Caco-2 (cell line): ENCODE measurements around the gene PDSS1. TPM values are rescaled to one million over a fixed set of nuclear protein-coding genes. Genes with fewer than 3 reads are reported as not detected.
A peak's percentile ranks its signal among the peaks of the same experiment; 100 is the strongest.

Experiments
- BruUV-seq: library from RNA; stranded (reverse); fragments of 400-500 nt; replicated peaks from 2 replicates; lab custom pipeline; 2021; lab: Mats Ljungman, UMichigan
- CTCF ChIA-PET: fragments of 300-600 bp; sonication (Branson Sonifier 250); formaldehyde crosslinking; loops from one replicate; lab custom pipeline; 2022; ENCODE audit warnings: antibody characterized with exemption; lab: Charles Lee
- POLR2A ChIA-PET: fragments of 300-600 bp; sonication (Branson Sonifier 250); formaldehyde crosslinking; loops from one replicate; lab custom pipeline; 2022; ENCODE audit warnings: antibody characterized with exemption; lab: Charles Lee
- DNase-seq, 2 experiments: peaks; one replicate each; pipeline versions ENCODE4 v3.0.0 to v3.0.0-alpha.2; 2020 to 2022
- H3K27me3 ChIP-seq: replicated peaks from 2 replicates; pipeline ENCODE4 v1.6.0; 2011; ENCODE audit warnings: low read length; ENCODE audit not compliant: control insufficient read depth, insufficient read depth
- H3K36me3 ChIP-seq: 2 replicates; pipeline ENCODE4 v1.5.1; 2011; ENCODE audit warnings: low read length; ENCODE audit not compliant: control insufficient read depth, insufficient read depth
- H3K4me1 ChIP-seq: fragments of 250-450 bp; sonication (Bioruptor Pico); 2 replicates; pipeline ENCODE4 v1.5.1; 2020; ENCODE audit warnings: mild to moderate bottlenecking
- H3K4me3 ChIP-seq: 2 replicates; pipeline ENCODE4 v1.5.1; 2011; ENCODE audit warnings: low read depth, mild to moderate bottlenecking, control low read depth, low read length
- H3K9me3 ChIP-seq: fragments of 250-450 bp; sonication (Bioruptor Pico); 2 replicates; pipeline ENCODE4 v1.5.1; 2020; ENCODE audit warnings: mild to moderate bottlenecking, moderate library complexity
- H3K27ac Mint-ChIP-seq: one replicate; pipeline ENCODE4 v1.8.0; 2022; ENCODE audit warnings: mixed read lengths; ENCODE audit not compliant: unreplicated experiment
- H3K27me3 Mint-ChIP-seq: one replicate; pipeline ENCODE4 v1.8.0; 2022; ENCODE audit warnings: mixed read lengths; ENCODE audit not compliant: insufficient read depth, unreplicated experiment
- H3K36me3 Mint-ChIP-seq: one replicate; pipeline ENCODE4 v1.8.0; 2022; ENCODE audit warnings: mild to moderate bottlenecking, mixed read lengths; ENCODE audit not compliant: insufficient read depth, unreplicated experiment
- H3K4me1 Mint-ChIP-seq: one replicate; pipeline ENCODE4 v1.8.0; 2022; ENCODE audit warnings: low read depth, mixed read lengths; ENCODE audit not compliant: unreplicated experiment
- H3K4me3 Mint-ChIP-seq: one replicate; pipeline ENCODE4 v1.8.0; 2022; ENCODE audit warnings: mild to moderate bottlenecking, moderate library complexity, mixed read lengths; ENCODE audit not compliant: unreplicated experiment
- H3K9me3 Mint-ChIP-seq: one replicate; pipeline ENCODE4 v1.8.0; 2022; ENCODE audit warnings: mixed read lengths; ENCODE audit not compliant: unreplicated experiment
- intact Hi-C: fragments of 100-400 bp; cut with micrococcal nuclease; formaldehyde crosslinking; loops from one replicate; pipeline ENCODE4 v1.10.0; 2022; ENCODE audit not compliant: unreplicated experiment
- total RNA-seq: library from RNA; stranded (reverse); gene quantifications from 2 replicates; pipeline ENCODE4 v1.2.3, GENCODE V29; 2022
- TF ChIP-seq, protein P1 (sequence below), 2 experiments: fragments of 200-600 bp in 1 of 2; IDR thresholded peaks; 1 replicate in 1 of 2; 2 replicates in 1 of 2; pipeline versions ENCODE4 v1.5.1 to v1.8.0; 2011 to 2022; ENCODE audit warnings: antibody characterized with exemption in 1 of 2, control low read depth in 1 of 2, inconsistent platforms in 1 of 2, low read depth in 1 of 2, low read length in 1 of 2, mild to moderate bottlenecking in 1 of 2, moderate library complexity in 1 of 2; ENCODE audit not compliant: insufficient read depth in 1 of 2, severe bottlenecking in 1 of 2, unreplicated experiment in 1 of 2

The PDSS1 gene
- total RNA-seq, 1 experiment from 2014 or later, result 24.9 TPM

DNA sequence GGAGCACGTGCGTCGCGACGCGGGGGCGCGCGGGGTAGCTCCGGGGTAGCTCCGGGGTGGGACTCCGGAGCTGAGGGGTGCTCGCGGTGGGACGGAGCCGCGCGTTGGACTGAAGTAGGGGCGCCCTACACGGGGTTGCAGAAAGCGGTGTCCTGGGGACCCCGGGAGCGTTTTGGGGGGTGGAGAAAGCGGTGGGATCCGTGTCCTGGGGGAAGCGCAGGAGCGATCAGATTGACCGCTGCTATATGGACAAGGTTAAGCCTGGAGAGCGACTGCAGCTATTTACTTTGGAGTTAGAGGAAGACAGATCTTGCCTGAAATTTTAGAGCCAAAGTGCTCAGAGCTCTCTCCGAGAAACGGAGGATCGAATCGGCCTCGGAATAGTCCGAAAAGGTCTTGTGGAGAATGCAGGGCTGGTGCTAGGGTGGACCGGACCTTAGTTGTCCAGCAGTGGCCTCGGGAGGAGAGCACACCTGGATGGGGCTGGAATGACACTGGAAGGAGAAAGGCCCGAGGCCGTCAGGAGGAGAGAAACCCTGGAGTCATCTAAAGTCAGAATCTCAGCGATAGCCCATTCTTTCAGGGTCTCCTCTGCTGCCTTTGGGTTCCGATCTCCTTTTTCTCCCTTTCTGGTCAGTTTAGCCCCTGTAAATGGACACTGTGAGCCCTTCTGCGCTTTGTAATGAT, 564 bp downstream of the PDSS1 start:
- Mint-ChIP-seq H3K27ac (peak overlapping the region; percentile 94), H3K4me3 (peak overlapping the region; percentile 99), H3K4me1 (peaks cover 25% of the 10 kb centered on the region), H3K36me3 (peaks cover 28% of the 10 kb centered on the region), H3K9me3 (peaks cover 11% of the 10 kb centered on the region), H3K27me3 (no peaks in the 10 kb centered on the region)
- ChIA-PET CTCF (no interaction called here), POLR2A (interaction anchor here (0.5 to 0.6 kb wide), 2 partner anchors 381 to 544 kb away, joined by 3 read pairs; no protein-coding TSS in a partner anchor)
- Histone ChIP-seq H3K4me3 (peak overlapping the region; percentile 94), H3K27me3 (no peaks in the 10 kb centered on the region), H3K9me3 (no peaks in the 10 kb centered on the region), H3K4me1 (peaks cover 17% of the 10 kb centered on the region), H3K36me3 (peaks cover 3% of the 10 kb centered on the region; the same call in 1 of the 2 replicates)
- BruUV-seq, result TSS peak; percentile 35
- intact Hi-C loops, result loop anchor here (1.0 to 10.0 kb wide), 3 partner anchors 17 to 363 kb away; no protein-coding TSS in a partner anchor
- peak in 1 of 2 experiments; percentile 36 for DNase-seq
- TF ChIP-seq, protein P1, sequence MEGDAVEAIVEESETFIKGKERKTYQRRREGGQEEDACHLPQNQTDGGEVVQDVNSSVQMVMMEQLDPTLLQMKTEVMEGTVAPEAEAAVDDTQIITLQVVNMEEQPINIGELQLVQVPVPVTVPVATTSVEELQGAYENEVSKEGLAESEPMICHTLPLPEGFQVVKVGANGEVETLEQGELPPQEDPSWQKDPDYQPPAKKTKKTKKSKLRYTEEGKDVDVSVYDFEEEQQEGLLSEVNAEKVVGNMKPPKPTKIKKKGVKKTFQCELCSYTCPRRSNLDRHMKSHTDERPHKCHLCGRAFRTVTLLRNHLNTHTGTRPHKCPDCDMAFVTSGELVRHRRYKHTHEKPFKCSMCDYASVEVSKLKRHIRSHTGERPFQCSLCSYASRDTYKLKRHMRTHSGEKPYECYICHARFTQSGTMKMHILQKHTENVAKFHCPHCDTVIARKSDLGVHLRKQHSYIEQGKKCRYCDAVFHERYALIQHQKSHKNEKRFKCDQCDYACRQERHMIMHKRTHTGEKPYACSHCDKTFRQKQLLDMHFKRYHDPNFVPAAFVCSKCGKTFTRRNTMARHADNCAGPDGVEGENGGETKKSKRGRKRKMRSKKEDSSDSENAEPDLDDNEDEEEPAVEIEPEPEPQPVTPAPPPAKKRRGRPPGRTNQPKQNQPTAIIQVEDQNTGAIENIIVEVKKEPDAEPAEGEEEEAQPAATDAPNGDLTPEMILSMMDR (IDR thresholded peaks at IDR 0.05; ENCODE audit: insufficient read depth in 1 of 2, low read depth in 1 of 2, low read length in 1 of 2, severe bottlenecking in 1 of 2, unreplicated experiment in 1 of 2), result no peak

DNA sequence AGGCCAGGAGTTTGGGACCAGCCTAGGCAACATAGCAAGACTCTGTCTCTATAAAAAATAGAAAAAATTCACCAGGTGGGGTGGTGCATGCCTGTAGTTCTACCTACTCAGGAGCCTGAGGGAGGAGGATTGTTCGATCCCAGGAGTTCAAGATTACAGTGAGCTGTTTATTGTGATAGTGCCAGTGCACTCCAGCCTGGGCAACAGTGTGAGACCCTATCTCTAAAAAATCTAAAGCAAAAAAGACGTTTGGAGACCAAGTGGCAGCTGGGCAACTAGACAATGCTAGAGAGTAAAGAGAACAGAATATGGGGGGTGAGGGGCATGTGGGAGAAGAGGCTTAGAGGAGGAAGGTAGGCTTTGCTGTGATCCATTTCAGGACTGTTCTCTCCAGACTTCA, 1.4 kb downstream of the PDSS1 start:
- peaks cover 27% of the 10 kb centered on the region for H3K4me1 Mint-ChIP-seq
- ChIA-PET CTCF (no interaction called here), POLR2A (no interaction called here)
- H3K9me3 Mint-ChIP-seq, result peaks cover 11% of the 10 kb centered on the region
- peaks cover 17% of the 10 kb centered on the region for H3K4me1 ChIP-seq
- no peak for DNase-seq
- no peaks in the 10 kb centered on the region for H3K27me3 ChIP-seq
- no peaks in the 10 kb centered on the region for H3K27me3 Mint-ChIP-seq
- peaks cover 3% of the 10 kb centered on the region; the same call in 1 of the 2 replicates for H3K36me3 ChIP-seq
- H3K27ac Mint-ChIP-seq, result peak overlapping the region; percentile 67
- TF ChIP-seq, protein P1 (IDR thresholded peaks at IDR 0.05; ENCODE audit: insufficient read depth in 1 of 2, low read depth in 1 of 2, low read length in 1 of 2, severe bottlenecking in 1 of 2, unreplicated experiment in 1 of 2), result no peak
- BruUV-seq, result no TSS peak
- H3K4me3 ChIP-seq, result peak overlapping the region; percentile 94
- peak overlapping the region; percentile 99 for H3K4me3 Mint-ChIP-seq
- no peaks in the 10 kb centered on the region for H3K9me3 ChIP-seq
- peaks cover 28% of the 10 kb centered on the region for H3K36me3 Mint-ChIP-seq
- intact Hi-C loops, result loop anchor here (10.0 kb wide), 1 partner anchor 364 kb away; no protein-coding TSS in a partner anchor

DNA sequence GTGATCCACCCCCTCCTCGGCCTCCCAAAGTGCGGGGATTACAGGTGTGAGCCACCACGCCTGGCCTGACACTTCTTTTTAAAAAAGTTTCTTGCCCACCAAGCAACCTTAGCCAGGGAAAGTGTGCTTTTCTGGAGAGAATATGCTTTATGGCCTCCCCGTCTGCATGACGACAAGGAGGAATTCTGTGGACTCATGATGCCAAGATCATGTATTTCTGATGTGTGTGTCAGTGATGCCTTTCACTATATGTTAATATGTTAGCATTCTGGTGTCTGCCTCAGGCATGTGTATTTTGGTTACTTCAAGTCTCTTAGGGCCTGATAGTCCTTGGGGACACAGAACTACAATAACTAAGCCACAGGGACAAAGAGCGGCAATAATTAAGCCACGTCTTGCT, 2.1 kb downstream of the PDSS1 start:
- no peak overlapping the region for H3K27ac Mint-ChIP-seq
- Histone ChIP-seq H3K9me3 (no peaks in the 10 kb centered on the region), H3K36me3 (peaks cover 3% of the 10 kb centered on the region; the same call in 1 of the 2 replicates), H3K4me3 (no peak overlapping the region), H3K4me1 (peaks cover 17% of the 10 kb centered on the region), H3K27me3 (no peaks in the 10 kb centered on the region)
- peaks cover 28% of the 10 kb centered on the region for H3K36me3 Mint-ChIP-seq
- H3K4me1 Mint-ChIP-seq, result peaks cover 27% of the 10 kb centered on the region
- TF ChIP-seq, protein P1 (IDR thresholded peaks at IDR 0.05; ENCODE audit: insufficient read depth in 1 of 2, low read depth in 1 of 2, low read length in 1 of 2, severe bottlenecking in 1 of 2, unreplicated experiment in 1 of 2), result no peak
- ChIA-PET POLR2A (no interaction called here), CTCF (no interaction called here)
- peaks cover 11% of the 10 kb centered on the region for H3K9me3 Mint-ChIP-seq
- intact Hi-C loops, result loop anchor here (10.0 kb wide), 1 partner anchor 365 kb away; no protein-coding TSS in a partner anchor
- no peak for DNase-seq
- BruUV-seq, result no TSS peak
- no peaks in the 10 kb centered on the region for H3K27me3 Mint-ChIP-seq
- H3K4me3 Mint-ChIP-seq, result peak overlapping the region; percentile 99
